ENCODE measurements around the gene MMS19.
"Not testable (repeated sequence)": the region's sequence is repeated elsewhere in the genome, so short reads cannot be mapped to it uniquely, and the experiment has no call there.

The MMS19 gene

GRCh38 chr10:97534746-97535367 lies 36.6 kb upstream of the MMS19 start:
- Mint-ChIP-seq H3K27ac (no peak overlapping the region), H3K4me1 (peaks cover 5% of the 10 kb centered on the region), H3K4me3 (no peak overlapping the region), H3K9me3 (no peaks in the 10 kb centered on the region), H3K36me3 (no peaks in the 10 kb centered on the region)
- DNase-seq (ENCODE audit: low spot score in 2 of 2) = peak; percentile 11 to 62
- ATAC-seq = peak; percentile 87

GRCh38 chr10:97533888-97534287 lies 35.7 kb upstream of the MMS19 start:
- H3K36me3 Mint-ChIP-seq = no peaks in the 10 kb centered on the region
- no peak overlapping the region for H3K4me3 Mint-ChIP-seq
- H3K4me1 Mint-ChIP-seq = peaks cover 5% of the 10 kb centered on the region
- ATAC-seq (no peak), DNase-seq (ENCODE audit: low spot score in 2 of 2) (no peak)
- no peak overlapping the region for H3K27ac Mint-ChIP-seq
- H3K9me3 Mint-ChIP-seq = no peaks in the 10 kb centered on the region

GRCh38 chr10:97532935-97533671 lies 34.9 kb upstream of the MMS19 start:
- ATAC-seq = no peak
- H3K36me3 Mint-ChIP-seq = no peaks in the 10 kb centered on the region
- DNase-seq (ENCODE audit: low spot score in 2 of 2) = no peak

GRCh38 chr10:97531401-97531986 lies 33.3 kb upstream of the MMS19 start:
- ATAC-seq = no peak
- Mint-ChIP-seq H3K4me3 (no peak overlapping the region), H3K4me1 (peaks cover 5% of the 10 kb centered on the region), H3K9me3 (no peaks in the 10 kb centered on the region), H3K36me3 (no peaks in the 10 kb centered on the region), H3K27ac (no peak overlapping the region)
- no peak for DNase-seq (ENCODE audit: low spot score in 2 of 2)

More at GRCh38 chr10:97532935-97533671, 34.9 kb upstream of the MMS19 start:
- H3K9me3 Mint-ChIP-seq = no peaks in the 10 kb centered on the region
- H3K27ac Mint-ChIP-seq = no peak overlapping the region
- no peak overlapping the region for H3K4me3 Mint-ChIP-seq
- H3K4me1 Mint-ChIP-seq = peaks cover 5% of the 10 kb centered on the region

- Mint-ChIP-seq H3K4me1 (peaks cover 5% of the 10 kb centered on the region), H3K4me3 (no peak overlapping the region), H3K36me3 (no peaks in the 10 kb centered on the region), H3K27ac (no peak overlapping the region), H3K9me3 (no peaks in the 10 kb centered on the region)
- no peak for DNase-seq (ENCODE audit: low spot score in 2 of 2)
- no peak for ATAC-seq
Measured at GRCh38 chr10:97529685-97530465, 31.7 kb upstream of the MMS19 start.

- H3K27ac Mint-ChIP-seq; H3K9me3 Mint-ChIP-seq; H3K4me1 Mint-ChIP-seq; DNase-seq (ENCODE audit: low spot score in 2 of 2); ATAC-seq; H3K36me3 Mint-ChIP-seq; H3K4me3 Mint-ChIP-seq: not testable (repeated sequence)
Measured at GRCh38 chr10:97528876-97529275, 30.7 kb upstream of the MMS19 start.

GRCh38 chr10:97525683-97526110 lies 27.5 kb upstream of the MMS19 start:
- H3K27ac Mint-ChIP-seq = peak overlapping the region; percentile 32
- H3K9me3 Mint-ChIP-seq = no peaks in the 10 kb centered on the region
- H3K4me3 Mint-ChIP-seq = no peak overlapping the region
- ATAC-seq (no peak), DNase-seq (ENCODE audit: low spot score in 2 of 2) (no peak)
- H3K36me3 Mint-ChIP-seq = no peaks in the 10 kb centered on the region
- H3K4me1 Mint-ChIP-seq = no peaks in the 10 kb centered on the region

- peak overlapping the region; percentile 32 for H3K27ac Mint-ChIP-seq
- H3K36me3 Mint-ChIP-seq = no peaks in the 10 kb centered on the region
- ATAC-seq = no peak
Measured at GRCh38 chr10:97525086-97525485, 26.9 kb upstream of the MMS19 start.

GRCh38 chr10:97522937-97523336 lies 24.7 kb upstream of the MMS19 start:
- DNase-seq (ENCODE audit: low spot score in 2 of 2) (no peak), ATAC-seq (no peak)
- Mint-ChIP-seq H3K9me3 (no peaks in the 10 kb centered on the region), H3K4me1 (no peaks in the 10 kb centered on the region), H3K27ac (no peak overlapping the region), H3K36me3 (no peaks in the 10 kb centered on the region), H3K4me3 (no peak overlapping the region)

More at GRCh38 chr10:97525086-97525485, 26.9 kb upstream of the MMS19 start:
- H3K4me3 Mint-ChIP-seq = no peak overlapping the region
- no peaks in the 10 kb centered on the region for H3K4me1 Mint-ChIP-seq
- no peak for DNase-seq (ENCODE audit: low spot score in 2 of 2)
- H3K9me3 Mint-ChIP-seq = no peaks in the 10 kb centered on the region

- ATAC-seq (no peak), DNase-seq (ENCODE audit: low spot score in 2 of 2) (no peak)
- Mint-ChIP-seq H3K4me3 (no peak overlapping the region), H3K27ac (no peak overlapping the region), H3K4me1 (no peaks in the 10 kb centered on the region), H3K9me3 (no peaks in the 10 kb centered on the region), H3K36me3 (no peaks in the 10 kb centered on the region)
Measured at GRCh38 chr10:97522071-97522470, 23.8 kb upstream of the MMS19 start.

GRCh38 chr10:97520978-97521761 lies 22.9 kb upstream of the MMS19 start:
- no peak for DNase-seq (ENCODE audit: low spot score in 2 of 2)
- Mint-ChIP-seq H3K9me3 (no peaks in the 10 kb centered on the region), H3K4me3 (no peak overlapping the region), H3K4me1 (no peaks in the 10 kb centered on the region), H3K36me3 (no peaks in the 10 kb centered on the region), H3K27ac (no peak overlapping the region)
- no peak for ATAC-seq

GRCh38 chr10:97520520-97520919 lies 22.3 kb upstream of the MMS19 start:
- Mint-ChIP-seq H3K27ac (no peak overlapping the region), H3K36me3 (no peaks in the 10 kb centered on the region), H3K9me3 (no peaks in the 10 kb centered on the region), H3K4me1 (no peaks in the 10 kb centered on the region), H3K4me3 (no peak overlapping the region)
- no peak for ATAC-seq
- no peak for DNase-seq (ENCODE audit: low spot score in 2 of 2)

- no peak for ATAC-seq
- H3K27ac Mint-ChIP-seq = no peak overlapping the region
Measured at GRCh38 chr10:97519342-97519741, 21.1 kb upstream of the MMS19 start.

GRCh38 chr10:97518301-97519043 lies 20.2 kb upstream of the MMS19 start:
- Mint-ChIP-seq H3K4me3 (no peak overlapping the region), H3K27ac (no peak overlapping the region), H3K4me1 (no peaks in the 10 kb centered on the region), H3K36me3 (no peaks in the 10 kb centered on the region), H3K9me3 (no peaks in the 10 kb centered on the region)
- no peak for DNase-seq (ENCODE audit: low spot score in 2 of 2)
- ATAC-seq = no peak

More at GRCh38 chr10:97519342-97519741, 21.1 kb upstream of the MMS19 start:
- Mint-ChIP-seq H3K9me3 (no peaks in the 10 kb centered on the region), H3K4me3 (no peak overlapping the region), H3K4me1 (no peaks in the 10 kb centered on the region), H3K36me3 (no peaks in the 10 kb centered on the region)
- DNase-seq (ENCODE audit: low spot score in 2 of 2) = no peak
